NK-92 (cell line): Measurements from ENCODE around the gene HSD11B2.
"Not testable (repeated sequence)": the region's sequence is repeated elsewhere in the genome, so short reads cannot be mapped to it uniquely, and the experiment has no call there.

ENCODE experiments used
- DNase-seq: peaks from one replicate; lab custom pipeline; 2025; ENCODE audit not compliant: unreplicated experiment; lab: John Stamatoyannopoulos, UW

Gene HSD11B2

GRCh38 chr16:67413978-67414911 lies 16.7 kb upstream of the HSD11B2 start:
- DNase-seq, result no peak

GRCh38 chr16:67415421-67415820 lies 15.5 kb upstream of the HSD11B2 start:
- DNase-seq, result not testable (repeated sequence)

- DNase-seq, result no peak
Observed at GRCh38 chr16:67415872-67416793, 14.8 kb upstream of the HSD11B2 start, which contains the start of gene ZDHHC1. Gene ZDHHC1 (minus strand): TSS chr16:67416477. CDS start chr16:67407775, 8,702 bp downstream.

GRCh38 chr16:67417333-67418061 lies 13.4 kb upstream of the HSD11B2 start:
- no peak for DNase-seq

- no peak for DNase-seq
Observed at GRCh38 chr16:67419502-67419901, 11.4 kb upstream of the HSD11B2 start.

- no peak for DNase-seq
Observed at GRCh38 chr16:67419931-67420330, 11.0 kb upstream of the HSD11B2 start.

GRCh38 chr16:67421030-67421429 lies 9.9 kb upstream of the HSD11B2 start:
- DNase-seq, result no peak

- no peak for DNase-seq
Observed at GRCh38 chr16:67423015-67423414, 7.9 kb upstream of the HSD11B2 start.

GRCh38 chr16:67423611-67424260 lies 7.2 kb upstream of the HSD11B2 start:
- DNase-seq, result no peak

GRCh38 chr16:67424261-67424615 lies 6.7 kb upstream of the HSD11B2 start:
- DNase-seq, result no peak

- DNase-seq, result no peak
Observed at GRCh38 chr16:67425061-67425460, 5.9 kb upstream of the HSD11B2 start.

- DNase-seq, result no peak
Observed at GRCh38 chr16:67425580-67425979, 5.3 kb upstream of the HSD11B2 start.

- no peak for DNase-seq
Observed at GRCh38 chr16:67426022-67426421, 4.9 kb upstream of the HSD11B2 start.

- no peak for DNase-seq
Observed at GRCh38 chr16:67426950-67427349, 4.0 kb upstream of the HSD11B2 start.

GRCh38 chr16:67428146-67428731 lies 2.7 kb upstream of the HSD11B2 start:
- no peak for DNase-seq

- no peak for DNase-seq
Observed at GRCh38 chr16:67429053-67429798, 1.7 kb upstream of the HSD11B2 start.

GRCh38 chr16:67429799-67430503 lies 970 bp upstream of the HSD11B2 start:
- no peak for DNase-seq

- no peak for DNase-seq
Observed at GRCh38 chr16:67430504-67430976, 381 bp upstream of the HSD11B2 start.
